SU-DHL-6 (cell line): ENCODE results near the gene CCR6.

Experiments used
- EZH2phosphoT487 ChIP-seq: fragments of 200-600 bp; sonication (generic), shearing (Covaris generic); conservative IDR thresholded peaks from 2 replicates; pipeline ENCODE4 v1.6.1; 2018; ENCODE audit warnings: mild to moderate bottlenecking, antibody characterized with exemption, low read length, moderate library complexity, mixed read lengths
- TF ChIP-seq, protein P1 (sequence below): fragments of 200-600 bp; sonication (generic); IDR thresholded peaks from one replicate; pipeline ENCODE4 v1.5.1; 2017; ENCODE audit warnings: antibody characterized with exemption, mild to moderate bottlenecking, low read length, moderate library complexity; ENCODE audit not compliant: insufficient read depth, poor library complexity, severe bottlenecking

DNA sequence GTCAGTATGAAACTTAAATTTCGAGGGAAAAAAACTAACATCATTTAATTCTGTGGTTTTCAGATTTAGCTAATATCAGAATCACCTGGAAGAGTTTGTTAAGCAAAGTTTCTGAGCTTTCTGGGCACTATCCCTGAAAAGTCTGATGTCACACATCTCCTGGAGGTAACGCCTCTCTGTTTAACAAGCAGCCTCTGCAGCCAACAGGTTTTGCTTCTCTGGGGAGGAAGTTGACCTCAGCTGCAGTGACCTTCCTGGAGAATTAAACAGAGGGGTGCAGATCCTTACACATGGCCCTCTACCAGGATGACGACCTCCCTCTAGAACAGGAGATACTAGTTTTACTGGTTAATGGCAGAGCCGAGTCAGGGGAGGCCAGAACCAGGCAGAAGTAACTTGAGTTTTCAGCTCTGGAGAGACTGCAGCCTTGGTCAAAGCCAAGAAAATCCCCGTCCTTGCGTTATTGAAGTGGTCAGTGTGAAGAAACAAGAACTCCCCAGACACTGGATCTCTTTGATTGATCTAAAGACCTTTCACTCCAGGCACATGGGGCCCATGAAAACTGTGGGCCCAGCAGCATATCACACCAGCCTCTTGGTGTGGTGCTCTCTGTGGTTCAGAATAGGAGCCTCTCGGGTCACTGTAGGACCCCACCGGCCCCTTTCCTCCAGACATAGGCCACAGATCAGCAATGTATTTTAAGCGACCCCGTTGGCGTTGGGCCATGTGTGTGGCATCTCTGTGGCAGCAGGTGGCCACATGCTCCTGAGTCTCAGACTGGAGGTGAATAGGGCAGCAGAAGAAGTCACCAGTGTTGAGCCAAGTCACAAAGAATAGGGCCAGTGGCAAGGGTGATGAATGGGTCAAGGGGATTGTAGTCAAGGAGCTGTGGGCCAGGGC is 33.4 kb upstream of the CCR6 start:
- TF ChIP-seq, protein P1, sequence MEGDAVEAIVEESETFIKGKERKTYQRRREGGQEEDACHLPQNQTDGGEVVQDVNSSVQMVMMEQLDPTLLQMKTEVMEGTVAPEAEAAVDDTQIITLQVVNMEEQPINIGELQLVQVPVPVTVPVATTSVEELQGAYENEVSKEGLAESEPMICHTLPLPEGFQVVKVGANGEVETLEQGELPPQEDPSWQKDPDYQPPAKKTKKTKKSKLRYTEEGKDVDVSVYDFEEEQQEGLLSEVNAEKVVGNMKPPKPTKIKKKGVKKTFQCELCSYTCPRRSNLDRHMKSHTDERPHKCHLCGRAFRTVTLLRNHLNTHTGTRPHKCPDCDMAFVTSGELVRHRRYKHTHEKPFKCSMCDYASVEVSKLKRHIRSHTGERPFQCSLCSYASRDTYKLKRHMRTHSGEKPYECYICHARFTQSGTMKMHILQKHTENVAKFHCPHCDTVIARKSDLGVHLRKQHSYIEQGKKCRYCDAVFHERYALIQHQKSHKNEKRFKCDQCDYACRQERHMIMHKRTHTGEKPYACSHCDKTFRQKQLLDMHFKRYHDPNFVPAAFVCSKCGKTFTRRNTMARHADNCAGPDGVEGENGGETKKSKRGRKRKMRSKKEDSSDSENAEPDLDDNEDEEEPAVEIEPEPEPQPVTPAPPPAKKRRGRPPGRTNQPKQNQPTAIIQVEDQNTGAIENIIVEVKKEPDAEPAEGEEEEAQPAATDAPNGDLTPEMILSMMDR: peak; percentile 19
- no peak for TF ChIP-seq EZH2phosphoT487
